Keratinocyte (primary cell): ENCODE results near the gene TOX2.

Source experiments
- CTCF ChIP-seq, 3 experiments: IDR thresholded peaks in 1 of 3; conservative IDR thresholded peaks in 1 of 3; optimal IDR thresholded peaks in 1 of 3; 2 replicates in 2 of 3; 3 replicates in 1 of 3; pipeline versions ENCODE3 to v1.5.1; 2011; ENCODE audit warnings: low read length in 3 of 3, mild to moderate bottlenecking in 3 of 3, moderate library complexity in 2 of 3, control low read depth in 1 of 3, inconsistent platforms in 1 of 3; ENCODE audit not compliant: insufficient read depth in 2 of 3; ENCODE audit errors: extremely low read depth in 1 of 3
- EZH2 ChIP-seq: IDR thresholded peaks from one replicate; pipeline ENCODE4 v1.6.1; 2012; ENCODE audit warnings: inconsistent platforms, mild to moderate bottlenecking, low read length, moderate library complexity

- no peak for TF ChIP-seq EZH2
- no peak for TF ChIP-seq CTCF (optimal IDR thresholded peaks at IDR 0.05 in 1 of 3, IDR thresholded peaks at IDR 0.05 in 1 of 3, conservative IDR thresholded peaks at IDR 0.05 in 1 of 3; ENCODE audit: extremely low read depth in 1 of 3, insufficient read depth in 2 of 3, low read length in 3 of 3)
Measured at GRCh38 chr20:43919686-43920403, 5.2 kb downstream of the TOX2 start.
